ENCODE measurements around the gene KCTD1.

The KCTD1 gene

DNA sequence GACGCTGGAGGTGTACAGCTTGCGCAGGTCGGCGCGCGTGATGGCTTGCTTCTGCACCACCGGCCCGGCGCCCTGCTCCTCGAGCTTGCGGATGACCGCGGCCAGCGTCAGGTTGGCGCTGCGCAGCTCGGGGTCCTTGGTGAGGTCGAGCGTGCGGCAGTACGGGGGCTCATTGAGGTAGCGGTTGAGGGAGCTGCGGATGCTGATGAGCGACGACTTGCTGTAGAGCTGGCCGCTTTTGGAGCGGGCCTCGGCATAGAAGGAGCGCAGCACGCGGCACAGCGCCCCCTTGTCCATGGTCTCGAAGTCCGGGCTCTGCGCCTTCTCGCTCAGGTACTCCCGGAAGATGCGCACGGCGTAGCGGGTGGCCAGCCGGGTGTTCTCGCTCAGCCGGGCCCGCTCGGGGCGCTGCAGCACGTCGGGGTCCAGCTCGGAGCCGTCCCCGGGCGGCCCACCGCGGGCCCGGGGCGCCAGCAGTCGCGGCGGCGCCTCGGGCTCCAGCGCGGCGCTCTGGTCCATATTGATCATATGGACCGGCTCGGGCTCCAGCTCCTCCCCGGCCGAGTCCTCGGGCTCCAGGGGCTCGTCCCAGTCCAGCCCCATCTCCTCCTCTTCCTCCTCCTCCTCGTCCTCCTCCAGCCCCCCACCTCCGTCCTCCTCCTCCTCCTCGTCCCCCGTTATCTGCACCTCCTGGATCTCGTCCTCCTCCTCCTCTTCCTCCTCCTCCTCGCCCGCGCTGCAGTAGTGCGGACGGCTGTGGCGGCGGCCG, 523 bp downstream of the KCTD1 start:
- DNase-seq, result peak; percentile 37 to 40

DNA sequence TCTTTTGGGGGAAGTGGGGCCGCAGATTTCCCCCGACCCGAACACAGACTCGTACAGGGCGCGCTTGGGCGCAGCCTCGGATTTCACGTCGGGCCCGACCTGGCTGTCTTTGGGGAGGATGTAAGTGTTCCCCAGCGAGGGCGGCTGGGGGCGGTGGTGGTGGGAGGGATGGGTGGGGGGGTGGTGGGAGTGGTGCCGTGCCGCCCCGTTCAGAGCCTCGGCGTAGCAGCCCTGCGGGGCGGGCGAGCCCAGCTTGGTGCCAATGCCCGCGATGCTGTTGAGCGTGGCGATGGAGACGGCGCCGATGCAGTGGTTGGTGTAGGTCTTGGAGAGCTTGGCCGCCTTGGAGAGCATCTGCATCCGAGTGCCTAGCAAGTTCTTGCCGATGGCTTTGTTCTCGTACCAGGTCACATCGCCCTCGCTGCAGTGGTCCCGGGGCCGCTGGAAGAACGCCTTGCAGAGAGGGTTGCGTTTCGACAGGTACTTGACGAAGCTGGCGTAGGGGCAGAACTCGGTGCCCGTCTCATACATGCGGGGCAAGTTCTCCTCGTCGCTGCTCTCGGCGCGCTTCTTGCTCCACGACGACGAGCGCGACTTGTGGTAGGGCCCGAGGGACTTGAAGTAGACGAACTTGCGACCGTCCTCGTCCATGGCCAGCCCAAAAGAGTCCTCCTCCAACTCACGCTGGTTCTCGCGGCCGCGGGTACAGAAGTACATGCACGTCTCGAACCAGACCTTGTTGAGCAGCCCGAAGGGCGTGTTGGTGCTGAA, 1.3 kb downstream of the KCTD1 start:
- DNase-seq, result no peak

DNA sequence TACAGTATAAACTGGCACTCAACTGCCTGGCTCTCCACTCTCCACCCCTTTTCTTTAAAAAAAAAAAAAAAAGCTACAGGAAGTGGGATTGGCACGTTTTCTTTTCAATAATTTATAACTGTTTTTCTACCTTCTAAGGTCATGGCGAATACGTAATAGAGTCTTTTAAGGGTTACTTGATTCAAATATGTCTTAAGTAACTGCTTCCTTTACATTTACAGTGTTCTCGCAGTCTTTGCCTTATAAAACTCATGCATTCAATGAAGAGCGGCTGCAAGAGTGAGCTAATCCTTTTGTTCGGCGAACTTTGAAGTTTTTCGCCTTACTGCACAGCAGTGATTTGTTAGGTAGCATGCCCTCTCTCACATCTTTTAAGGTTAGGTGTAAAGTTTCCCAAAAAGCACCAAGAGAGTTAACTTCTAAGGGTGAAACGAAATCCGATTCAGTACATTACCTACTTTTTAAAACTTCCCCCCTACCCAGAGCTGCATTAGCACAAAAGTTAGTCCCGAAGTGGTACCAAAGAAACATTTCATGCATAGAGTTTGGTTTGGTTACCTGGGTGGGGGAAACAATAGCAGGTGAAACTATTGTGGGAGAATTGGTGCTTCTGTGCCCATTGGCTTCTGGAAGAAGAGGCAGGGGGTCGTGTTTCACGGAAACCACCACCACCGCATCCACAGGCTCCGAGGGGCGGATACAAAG, 2.0 kb downstream of the KCTD1 start:
- DNase-seq, result no peak

DNA sequence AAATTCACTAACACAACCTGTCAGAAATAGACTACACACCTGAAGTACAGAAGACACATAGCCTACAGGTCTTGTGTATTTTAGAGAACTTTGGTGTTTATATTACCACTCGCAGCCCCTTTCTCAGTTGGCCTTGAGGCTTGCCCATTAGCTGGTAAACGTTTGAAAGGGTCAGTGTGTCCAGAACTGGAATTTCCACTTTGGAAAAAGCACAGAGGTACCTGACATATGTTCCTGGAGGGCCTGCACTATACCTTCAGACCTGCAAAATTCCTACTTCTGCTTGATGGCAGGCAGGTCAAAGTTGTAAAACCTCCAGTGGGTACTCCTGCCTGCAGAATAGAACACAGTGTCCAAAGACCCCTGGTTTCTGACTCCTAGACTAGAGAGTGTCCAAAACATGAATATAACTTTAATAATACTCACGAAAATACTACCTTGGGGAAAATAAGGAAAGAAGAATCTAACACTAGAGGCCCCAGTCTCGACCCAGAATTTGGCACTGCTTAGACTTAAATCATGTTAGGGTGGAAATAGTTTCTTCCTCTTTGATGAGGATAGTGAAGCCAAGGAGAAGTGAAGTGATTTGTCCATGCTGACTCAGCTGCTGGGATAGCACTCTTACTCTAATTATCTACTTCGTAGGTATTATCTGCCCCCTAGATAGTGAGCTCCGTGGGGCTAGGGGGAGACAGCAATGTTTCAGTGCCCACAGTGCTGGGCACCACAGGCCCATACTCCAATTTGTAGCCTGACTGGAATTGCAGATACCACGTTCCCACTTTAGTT, 2.8 kb downstream of the KCTD1 start:
- DNase-seq, result no peak

DNA sequence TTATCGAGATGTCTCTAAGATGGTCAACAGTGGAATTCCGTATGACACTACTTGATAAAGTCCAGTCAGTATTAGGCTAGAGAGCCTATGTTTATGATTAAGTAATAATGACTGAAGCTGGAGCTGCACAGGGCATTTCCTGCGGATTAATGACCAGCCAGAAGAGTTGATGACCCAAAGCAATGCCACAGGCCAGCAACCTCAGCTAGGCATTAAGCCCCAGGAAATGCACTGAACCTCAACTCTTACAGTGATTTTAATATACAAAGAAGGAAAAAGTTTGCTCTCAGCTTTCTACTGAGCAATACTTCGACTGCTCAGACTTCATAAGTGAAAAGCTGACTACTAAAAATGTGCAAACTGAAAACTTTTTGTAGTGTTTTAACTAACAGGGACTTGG, 3.9 kb downstream of the KCTD1 start:
- no peak for DNase-seq

DNA sequence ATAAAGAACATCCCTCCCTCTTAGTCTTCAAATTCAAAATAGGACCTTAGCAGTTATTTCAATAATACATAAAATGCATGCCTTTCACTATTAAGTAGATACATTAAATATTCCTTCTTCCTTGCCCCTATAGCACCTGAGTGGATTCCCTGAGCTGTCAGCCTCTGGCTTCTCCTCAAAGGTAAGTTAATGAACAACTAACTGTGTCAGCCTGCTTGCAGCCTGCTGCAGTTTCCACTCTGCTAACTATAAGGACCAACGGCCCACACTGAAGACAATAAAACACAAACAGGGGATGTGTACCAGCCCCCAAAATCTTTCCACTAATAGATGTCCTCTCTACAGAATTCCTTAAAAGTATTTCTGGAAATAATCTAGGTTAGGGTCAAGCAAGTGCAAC, 5.0 kb downstream of the KCTD1 start:
- DNase-seq, result no peak

DNA sequence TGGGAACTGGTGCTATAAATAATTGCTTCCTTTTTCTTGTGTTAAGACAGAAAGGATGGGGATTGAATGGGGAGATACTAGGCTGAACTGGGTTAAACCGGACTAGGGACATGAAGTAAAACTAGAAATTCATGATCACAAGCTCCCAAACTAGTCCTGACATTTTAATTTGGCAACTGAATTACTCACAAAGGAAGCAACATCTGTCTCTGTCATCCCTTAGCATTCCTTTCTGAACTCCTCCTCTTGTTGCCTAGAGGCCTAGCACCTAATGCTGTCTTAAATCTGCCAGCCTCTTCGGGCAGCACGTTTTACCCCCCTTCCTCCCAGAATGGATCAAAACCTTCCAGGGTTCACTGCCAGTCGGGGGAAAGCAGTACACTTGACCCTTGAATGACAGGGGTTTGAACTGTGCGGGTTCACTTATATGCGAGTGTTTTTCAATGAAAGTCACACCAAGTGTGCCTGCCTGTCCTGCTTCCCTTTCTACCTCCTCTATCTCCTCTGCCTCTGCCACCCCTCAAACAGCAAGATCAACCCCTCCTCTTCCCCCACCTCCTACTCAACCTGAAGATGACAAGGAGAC, 8.2 kb downstream of the KCTD1 start:
- DNase-seq, result no peak

DNA sequence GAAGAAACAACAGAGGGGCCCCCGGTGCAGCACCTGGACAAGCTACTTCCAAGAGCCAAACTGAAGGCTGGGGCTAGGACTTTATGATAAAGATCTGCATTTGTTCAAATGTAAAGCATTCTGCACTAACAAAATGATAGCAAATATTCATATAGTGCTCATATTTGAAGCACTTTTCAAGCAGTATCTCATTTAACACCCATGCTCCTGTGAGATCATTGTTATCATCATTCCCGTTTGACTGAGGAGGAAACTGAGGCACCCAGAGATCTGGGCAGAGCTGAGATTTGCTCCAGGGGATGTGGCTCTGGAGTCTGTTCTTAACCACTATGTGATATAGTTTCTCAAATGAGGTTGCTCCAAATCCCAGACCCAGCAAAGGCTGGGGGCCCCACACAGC, 9.8 kb downstream of the KCTD1 start:
- DNase-seq, result no peak

DNA sequence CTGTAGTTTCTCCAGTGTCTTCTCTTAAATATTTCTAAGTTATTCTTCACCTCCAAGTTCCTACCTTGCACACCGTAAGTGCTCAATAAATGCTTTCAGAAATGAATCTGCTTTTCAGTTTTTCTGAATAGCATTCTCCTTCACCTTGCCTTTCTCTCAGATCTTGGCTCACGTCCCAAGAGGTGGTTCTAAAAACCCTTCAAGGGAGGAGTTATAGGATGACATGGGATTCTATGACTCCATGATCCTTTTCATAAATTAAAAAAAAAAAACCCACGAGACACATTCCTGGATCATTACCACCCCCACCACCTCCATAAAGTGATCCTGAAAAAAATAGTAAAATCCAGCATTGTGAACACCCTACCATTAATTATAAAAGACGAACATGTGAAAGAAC, 11.7 kb downstream of the KCTD1 start:
- no peak for DNase-seq

DNA sequence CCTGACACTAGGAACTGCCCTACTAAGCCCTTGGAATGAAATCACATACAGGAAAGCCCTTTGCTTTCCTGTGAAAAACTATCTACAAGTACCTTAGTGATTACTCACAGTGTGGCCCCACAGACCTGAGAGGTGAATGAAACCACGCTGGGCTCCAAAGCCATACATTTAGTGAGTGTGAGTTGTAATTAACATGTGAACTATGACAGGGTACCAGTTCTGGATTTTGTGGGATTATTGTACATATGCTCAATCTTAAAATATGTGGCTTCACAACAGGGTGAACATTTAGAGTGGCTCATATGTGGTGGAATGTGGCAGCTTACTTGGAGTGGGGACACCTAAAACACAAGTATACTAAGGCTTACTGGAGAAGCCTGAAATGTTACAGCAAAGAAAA, 12.3 kb downstream of the KCTD1 start:
- no peak for DNase-seq

DNA sequence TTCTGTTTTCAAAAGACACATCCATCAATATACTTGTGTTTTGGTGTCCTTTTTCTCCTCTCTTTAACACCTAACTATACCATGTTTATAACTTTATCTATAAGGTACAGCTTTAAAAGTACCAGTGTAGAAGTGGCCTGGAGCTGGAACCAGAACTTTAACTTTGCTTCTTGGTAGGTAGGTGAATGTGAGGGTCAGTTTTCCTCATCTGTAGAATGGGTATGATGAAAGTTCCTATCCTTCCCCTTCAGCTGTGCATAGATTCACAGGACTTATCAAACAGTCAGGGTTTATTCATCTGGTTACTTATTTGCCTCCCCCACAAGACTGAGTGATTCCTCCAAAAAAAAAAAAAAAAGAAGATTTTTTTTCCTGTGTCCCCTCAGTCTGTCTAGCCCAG, 12.7 kb downstream of the KCTD1 start:
- no peak for DNase-seq

DNA sequence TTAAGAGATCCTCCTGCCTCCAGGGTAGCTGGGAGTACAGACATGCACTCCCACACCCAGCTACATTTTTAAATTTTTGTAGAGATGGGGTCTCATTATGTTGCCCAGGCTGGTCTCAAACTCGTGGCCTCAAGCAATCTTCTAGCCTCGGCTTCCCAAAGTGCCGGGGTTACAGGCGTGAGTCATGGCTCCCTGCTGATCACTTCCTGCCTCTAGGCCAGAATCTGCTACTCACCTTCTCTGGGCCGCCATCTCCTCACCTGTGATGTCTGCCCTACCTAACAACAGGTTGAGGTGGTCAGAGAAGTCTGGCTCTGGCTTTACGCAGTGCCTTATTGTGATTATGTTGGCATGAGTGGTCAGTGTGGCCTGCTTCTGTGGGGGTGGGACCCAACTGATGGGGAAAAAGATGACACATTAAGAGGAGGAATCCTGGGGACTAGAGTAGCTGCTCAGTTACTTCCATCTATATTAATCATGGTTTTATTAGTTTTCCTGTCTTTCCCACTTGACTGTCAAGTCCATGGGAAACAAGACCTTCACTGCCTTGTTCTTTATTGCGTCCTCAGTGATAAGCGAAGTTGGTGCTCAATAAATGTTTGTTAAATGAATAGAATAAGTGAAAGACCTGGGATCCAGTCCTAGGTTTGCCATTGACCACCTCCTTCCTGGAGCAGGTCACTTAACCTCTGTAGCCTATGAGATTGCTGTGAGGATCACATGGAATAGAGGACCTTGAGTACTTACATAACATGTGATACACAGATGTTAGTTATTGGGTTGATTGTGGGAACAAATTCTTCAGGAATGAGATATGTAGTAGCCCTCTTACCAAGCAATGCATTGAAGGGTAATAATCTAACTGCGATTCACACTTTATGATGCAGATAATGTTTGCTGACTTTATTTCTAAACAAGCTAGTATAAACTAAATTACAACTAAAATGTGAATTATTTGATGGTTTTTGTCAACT, 15.7 kb downstream of the KCTD1 start:
- DNase-seq, result no peak

DNA sequence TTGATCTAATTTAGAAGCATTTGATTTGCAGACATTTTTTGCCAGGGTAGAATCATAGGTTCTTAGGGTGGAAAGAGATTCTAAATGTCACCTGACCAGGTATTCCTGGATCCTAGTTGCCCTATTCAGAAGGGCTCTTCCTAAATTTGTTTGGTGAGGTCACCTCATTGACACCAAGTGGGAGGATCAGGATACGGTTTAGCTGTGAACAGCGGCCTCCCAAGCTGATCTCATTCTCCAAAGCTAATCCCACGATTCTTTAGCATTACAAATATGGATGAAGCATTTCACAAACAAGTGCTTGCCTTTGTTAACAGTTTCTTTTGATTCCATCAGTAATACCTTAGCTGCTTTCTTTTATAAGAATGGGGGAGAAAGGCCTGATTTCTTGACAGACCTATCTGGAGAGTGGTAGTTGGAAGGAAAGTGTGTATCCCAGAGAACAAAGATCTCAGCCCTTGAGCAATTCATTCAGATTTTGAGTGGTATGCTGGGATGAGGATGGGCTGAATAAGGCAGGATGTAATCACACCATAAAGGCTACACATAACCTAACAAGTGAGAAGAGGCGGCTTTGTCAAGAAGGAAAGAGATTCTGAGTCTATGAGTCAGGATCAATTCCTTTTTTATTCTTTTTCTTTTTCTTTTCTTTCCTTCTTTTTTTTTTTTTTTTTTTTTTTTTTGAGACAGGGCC, 16.6 kb downstream of the KCTD1 start:
- no peak for DNase-seq

DNA sequence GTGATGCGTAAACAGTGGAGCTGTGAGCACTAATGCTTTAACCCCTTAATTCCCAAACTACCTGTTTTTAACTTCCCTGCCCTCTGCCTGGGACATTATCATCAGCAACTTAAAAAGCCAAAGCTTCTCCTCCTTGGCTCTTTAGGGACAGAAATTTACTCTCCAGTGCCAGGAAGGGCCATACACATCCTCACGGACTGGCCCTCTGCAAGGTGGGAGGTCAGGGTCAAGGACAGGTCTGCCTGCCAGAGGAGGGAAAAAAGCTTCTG, 21.5 kb downstream of the KCTD1 start:
- no peak for DNase-seq

DNA sequence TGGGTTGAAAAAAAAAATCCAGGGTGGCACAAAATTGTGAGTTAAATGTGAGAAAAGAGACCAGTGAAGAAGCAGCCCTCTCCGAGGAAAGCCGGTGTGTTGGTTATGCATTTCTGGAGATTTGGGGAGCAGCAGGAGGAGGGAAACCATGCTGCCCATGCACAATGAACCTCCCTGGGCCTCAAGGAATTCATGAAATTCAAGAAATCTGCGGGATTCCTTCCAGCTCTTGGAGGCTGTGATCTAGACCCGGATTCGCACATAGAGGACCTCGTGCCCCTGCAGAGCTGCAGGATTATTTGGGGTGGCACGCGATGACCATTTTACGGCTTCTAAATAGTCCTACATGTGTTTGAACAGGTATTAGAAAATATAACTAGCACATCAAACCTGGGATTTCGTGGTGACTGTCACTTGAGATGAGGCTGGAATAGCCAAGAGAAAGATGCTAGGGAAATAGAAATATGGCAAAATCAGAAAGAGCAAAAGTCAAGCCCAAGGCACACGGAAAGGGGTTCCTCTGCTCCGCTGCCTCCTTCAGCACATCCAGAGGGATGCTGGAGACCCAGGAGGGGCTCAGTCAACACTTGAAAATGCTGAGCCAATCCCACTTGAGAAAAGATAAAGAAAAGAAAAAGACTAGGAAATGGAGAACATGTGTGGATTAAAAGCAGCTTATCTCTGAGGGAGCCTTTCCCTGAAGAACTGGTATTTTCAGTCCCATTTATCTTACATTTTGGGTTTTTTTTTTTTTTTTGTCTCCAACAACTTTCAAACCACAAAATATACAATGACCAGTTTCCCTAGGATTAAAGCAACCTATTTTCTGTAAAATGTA, 22.0 kb downstream of the KCTD1 start:
- DNase-seq, result no peak

DNA sequence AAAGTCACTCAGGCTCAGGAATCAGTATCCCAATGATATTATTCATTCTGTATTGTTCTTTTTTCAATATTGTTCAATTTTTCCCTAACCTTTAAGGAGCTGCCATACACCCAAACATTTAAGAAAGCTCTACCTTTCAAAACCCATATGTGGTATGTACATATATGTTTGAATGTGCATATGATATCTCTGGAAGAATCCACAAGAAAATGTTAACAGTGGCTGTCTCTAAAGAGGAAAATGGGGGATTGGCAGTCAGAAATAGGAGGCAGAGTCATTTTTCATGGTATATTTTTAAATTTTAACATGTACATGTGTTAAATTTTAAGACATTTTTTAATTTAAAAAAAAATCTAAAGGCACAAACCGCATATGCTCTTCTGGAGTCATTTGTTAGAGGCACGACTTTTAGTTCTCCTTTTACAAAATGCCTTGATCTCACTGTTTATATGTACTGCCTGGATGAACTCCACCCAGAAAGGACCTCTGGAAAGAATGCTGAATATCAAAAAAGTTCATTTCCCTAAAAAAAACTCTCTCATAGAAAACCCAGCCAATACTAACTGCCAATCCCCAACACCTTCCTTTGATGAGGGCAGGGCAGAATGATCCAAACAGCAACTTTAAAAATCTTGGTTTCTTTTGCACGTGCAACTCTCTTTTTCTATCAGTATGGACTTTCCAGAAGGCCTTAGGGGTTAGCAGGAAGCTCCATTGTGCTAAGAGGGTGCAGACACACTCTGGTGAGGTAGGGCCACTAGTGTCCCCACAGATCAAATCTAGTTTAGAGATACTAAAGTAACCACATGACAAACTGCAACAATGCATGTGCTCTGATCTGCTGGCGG, 23.6 kb downstream of the KCTD1 start:
- no peak for DNase-seq

DNA sequence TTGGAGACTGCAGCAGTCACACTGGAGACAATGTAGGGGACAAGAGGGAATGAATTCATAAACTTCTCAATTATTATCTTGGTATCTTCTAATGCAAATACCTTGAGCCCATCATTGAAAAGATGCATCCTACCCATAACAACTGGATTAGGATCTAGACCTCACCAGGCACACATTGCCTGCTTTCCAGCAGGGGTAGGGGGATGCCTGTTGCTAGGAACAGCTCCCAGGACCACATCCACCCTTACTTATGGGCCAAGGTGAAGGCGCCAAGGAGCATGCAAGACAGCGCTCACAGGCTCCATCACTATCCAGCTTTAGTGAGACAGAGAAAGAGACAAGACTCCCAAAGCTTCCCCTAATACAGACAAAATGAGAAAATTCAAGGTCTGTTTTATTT, 24.4 kb downstream of the KCTD1 start:
- no peak for DNase-seq

DNA sequence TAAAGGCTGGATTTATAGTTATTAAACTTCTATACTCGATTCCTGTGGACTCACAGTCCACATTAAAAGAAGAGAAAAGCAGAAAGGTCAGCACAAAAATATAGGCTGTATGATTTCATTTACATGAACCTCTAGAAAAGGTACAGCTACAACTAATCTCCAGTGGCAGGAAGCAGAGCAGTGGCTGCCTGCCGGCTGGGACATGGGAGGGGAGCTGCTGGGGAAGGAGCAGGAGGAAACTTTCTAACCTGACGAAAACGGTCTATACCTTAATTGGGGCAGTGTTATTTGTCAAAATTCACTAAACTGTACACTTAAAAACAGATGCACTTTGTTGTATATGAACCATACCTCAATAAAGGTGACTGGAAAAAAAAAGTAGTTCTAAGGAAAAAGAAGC, 26.7 kb downstream of the KCTD1 start:
- no peak for DNase-seq

DNA sequence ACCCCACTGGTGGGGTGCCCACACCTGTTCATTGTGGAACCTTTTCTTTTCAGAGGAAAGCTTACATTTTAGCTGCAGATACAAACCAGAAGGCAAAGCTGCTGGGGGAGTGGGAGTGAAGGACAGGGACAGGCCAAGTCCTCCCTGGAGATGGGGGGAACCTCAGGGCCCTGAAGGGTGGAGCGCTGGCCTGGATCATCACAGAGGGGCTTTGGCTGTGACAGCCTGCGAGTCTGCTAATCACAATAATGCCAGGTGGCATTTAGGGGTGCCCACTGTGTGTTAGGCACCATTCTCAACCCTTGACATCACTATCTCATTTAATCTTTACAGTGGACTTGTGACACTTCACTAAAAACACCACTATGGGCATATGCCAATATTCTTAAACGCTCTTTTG, 27.4 kb downstream of the KCTD1 start:
- DNase-seq, result no peak

All from activated CD4-positive, alpha-beta T cell treated with anti-CD3 and anti-CD28 coated beads for 4 hours (primary cell).